ENCODE data around the gene CTTNBP2NL. TPM values are rescaled to one million over a fixed set of nuclear protein-coding genes. Genes with fewer than 3 reads are reported as not detected.
"Not testable (repeated sequence)": the region's sequence is repeated elsewhere in the genome, so short reads cannot be mapped to it uniquely, and the experiment has no call there.

Gene CTTNBP2NL
- total RNA-seq, 1 donor from 2014 or later = 66.2 TPM

GRCh38 chr1:112423207-112423606, 27.2 kb downstream of the CTTNBP2NL start:
- Mint-ChIP-seq H3K4me1 (ENCODE audit: low read depth, unreplicated experiment) (peaks cover 4% of the 10 kb centered on the region), H3K4me3 (ENCODE audit: unreplicated experiment) (no peak overlapping the region), H3K27me3 (ENCODE audit: unreplicated experiment) (peaks cover 2% of the 10 kb centered on the region), H3K9me3 (ENCODE audit: unreplicated experiment) (no peaks in the 10 kb centered on the region), H3K36me3 (ENCODE audit: unreplicated experiment) (no peaks in the 10 kb centered on the region), H3K27ac (ENCODE audit: unreplicated experiment) (no peak overlapping the region)
- no peak for DNase-seq
- TF ChIP-seq, protein P1, sequence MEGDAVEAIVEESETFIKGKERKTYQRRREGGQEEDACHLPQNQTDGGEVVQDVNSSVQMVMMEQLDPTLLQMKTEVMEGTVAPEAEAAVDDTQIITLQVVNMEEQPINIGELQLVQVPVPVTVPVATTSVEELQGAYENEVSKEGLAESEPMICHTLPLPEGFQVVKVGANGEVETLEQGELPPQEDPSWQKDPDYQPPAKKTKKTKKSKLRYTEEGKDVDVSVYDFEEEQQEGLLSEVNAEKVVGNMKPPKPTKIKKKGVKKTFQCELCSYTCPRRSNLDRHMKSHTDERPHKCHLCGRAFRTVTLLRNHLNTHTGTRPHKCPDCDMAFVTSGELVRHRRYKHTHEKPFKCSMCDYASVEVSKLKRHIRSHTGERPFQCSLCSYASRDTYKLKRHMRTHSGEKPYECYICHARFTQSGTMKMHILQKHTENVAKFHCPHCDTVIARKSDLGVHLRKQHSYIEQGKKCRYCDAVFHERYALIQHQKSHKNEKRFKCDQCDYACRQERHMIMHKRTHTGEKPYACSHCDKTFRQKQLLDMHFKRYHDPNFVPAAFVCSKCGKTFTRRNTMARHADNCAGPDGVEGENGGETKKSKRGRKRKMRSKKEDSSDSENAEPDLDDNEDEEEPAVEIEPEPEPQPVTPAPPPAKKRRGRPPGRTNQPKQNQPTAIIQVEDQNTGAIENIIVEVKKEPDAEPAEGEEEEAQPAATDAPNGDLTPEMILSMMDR (IDR thresholded peaks at IDR 0.05; ENCODE audit: partially characterized antibody, unreplicated experiment) = no peak

GRCh38 chr1:112423666-112424065, 27.7 kb downstream of the CTTNBP2NL start:
- H3K36me3 Mint-ChIP-seq (ENCODE audit: unreplicated experiment) = not testable (repeated sequence)

GRCh38 chr1:112429749-112430148, 33.7 kb downstream of the CTTNBP2NL start:
- peaks cover 4% of the 10 kb centered on the region for H3K27me3 Mint-ChIP-seq (ENCODE audit: unreplicated experiment)
- no peak overlapping the region for H3K27ac Mint-ChIP-seq (ENCODE audit: unreplicated experiment)
- no peak for DNase-seq
- peaks cover 3% of the 10 kb centered on the region for H3K4me1 Mint-ChIP-seq (ENCODE audit: low read depth, unreplicated experiment)
- H3K4me3 Mint-ChIP-seq (ENCODE audit: unreplicated experiment) = no peak overlapping the region
- TF ChIP-seq, protein P1 (IDR thresholded peaks at IDR 0.05; ENCODE audit: partially characterized antibody, unreplicated experiment) = no peak
- no peaks in the 10 kb centered on the region for H3K9me3 Mint-ChIP-seq (ENCODE audit: unreplicated experiment)
- no peaks in the 10 kb centered on the region for H3K36me3 Mint-ChIP-seq (ENCODE audit: unreplicated experiment)

More at GRCh38 chr1:112423666-112424065, 27.7 kb downstream of the CTTNBP2NL start:
- not testable (repeated sequence) for H3K4me1 Mint-ChIP-seq (ENCODE audit: low read depth, unreplicated experiment); H3K27ac Mint-ChIP-seq (ENCODE audit: unreplicated experiment); H3K4me3 Mint-ChIP-seq (ENCODE audit: unreplicated experiment); H3K27me3 Mint-ChIP-seq (ENCODE audit: unreplicated experiment); H3K9me3 Mint-ChIP-seq (ENCODE audit: unreplicated experiment); DNase-seq

DNA sequence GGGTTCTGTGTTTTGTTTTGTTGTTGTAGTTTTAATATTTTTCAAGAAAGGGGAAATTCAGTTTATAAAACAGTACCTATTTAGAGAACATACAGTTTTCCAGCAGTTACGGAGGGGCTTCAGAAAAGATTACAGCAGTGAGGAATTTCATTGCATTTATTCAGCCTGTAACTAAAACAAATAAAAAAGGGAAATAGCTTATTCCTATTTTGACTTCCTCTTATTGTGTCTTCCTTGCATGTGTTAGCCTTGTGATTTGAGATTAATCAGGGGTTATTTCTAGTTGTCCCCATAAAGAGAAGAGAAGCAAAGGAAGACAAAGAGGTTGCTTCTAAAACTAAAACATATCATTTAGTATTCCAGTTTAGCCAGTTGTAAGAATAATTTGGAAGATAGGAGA, 35.0 kb downstream of the CTTNBP2NL start:
- Mint-ChIP-seq H3K36me3 (ENCODE audit: unreplicated experiment) (no peaks in the 10 kb centered on the region), H3K4me1 (ENCODE audit: low read depth, unreplicated experiment) (no peaks in the 10 kb centered on the region), H3K27ac (ENCODE audit: unreplicated experiment) (no peak overlapping the region), H3K4me3 (ENCODE audit: unreplicated experiment) (no peak overlapping the region), H3K27me3 (ENCODE audit: unreplicated experiment) (peaks cover 2% of the 10 kb centered on the region), H3K9me3 (ENCODE audit: unreplicated experiment) (no peaks in the 10 kb centered on the region)
- TF ChIP-seq, protein P1 (IDR thresholded peaks at IDR 0.05; ENCODE audit: partially characterized antibody, unreplicated experiment) = no peak
- DNase-seq = no peak

DNA sequence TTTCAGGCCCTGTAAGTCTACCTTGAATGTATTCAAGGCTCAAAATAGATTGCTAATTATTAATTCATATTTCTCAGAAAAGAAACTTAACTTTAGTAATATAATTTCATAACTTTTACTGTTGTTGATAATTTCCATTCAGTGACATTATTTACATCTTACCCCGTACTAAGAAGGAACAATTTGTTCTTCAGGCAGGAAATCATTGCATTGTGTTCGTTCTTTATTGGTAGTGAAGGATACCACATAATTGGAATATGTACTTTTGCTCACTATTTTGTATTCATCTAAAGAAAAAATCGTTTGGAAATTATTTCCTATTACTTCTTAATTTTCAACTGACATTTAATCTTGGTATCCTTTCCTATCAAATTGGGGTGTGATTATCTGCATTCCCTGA, 39.4 kb downstream of the CTTNBP2NL start:
- DNase-seq = no peak
- peaks cover 7% of the 10 kb centered on the region for H3K36me3 Mint-ChIP-seq (ENCODE audit: unreplicated experiment)
- H3K9me3 Mint-ChIP-seq (ENCODE audit: unreplicated experiment) = no peaks in the 10 kb centered on the region
- H3K4me1 Mint-ChIP-seq (ENCODE audit: low read depth, unreplicated experiment) = peaks cover 4% of the 10 kb centered on the region
- H3K4me3 Mint-ChIP-seq (ENCODE audit: unreplicated experiment) = no peak overlapping the region
- peaks cover 2% of the 10 kb centered on the region for H3K27me3 Mint-ChIP-seq (ENCODE audit: unreplicated experiment)
- H3K27ac Mint-ChIP-seq (ENCODE audit: unreplicated experiment) = no peak overlapping the region
- TF ChIP-seq, protein P1 (IDR thresholded peaks at IDR 0.05; ENCODE audit: partially characterized antibody, unreplicated experiment) = no peak
